Ammon's horn (tissue), 1 donor: ENCODE data around the gene C2orf69.
A peak's percentile ranks its signal among the peaks of the same experiment; 100 is the strongest.

Experiments
- DNase-seq: peaks from one replicate; pipeline ENCODE4 v3.0.0-alpha.2; 2016; ENCODE audit warnings: low spot score

The C2orf69 gene

GRCh38 chr2:199914372-199914958 lies 3.4 kb downstream of the C2orf69 start:
- DNase-seq, result no peak

- DNase-seq, result no peak
Observed at GRCh38 chr2:199916980-199917379, 5.9 kb downstream of the C2orf69 start.

- peak; percentile 39 for DNase-seq
Observed at GRCh38 chr2:199922856-199923255, 11.8 kb downstream of the C2orf69 start.

- no peak for DNase-seq
Observed at GRCh38 chr2:199923924-199924323, 12.8 kb downstream of the C2orf69 start.

- no peak for DNase-seq
Observed at GRCh38 chr2:199926806-199927205, 15.7 kb downstream of the C2orf69 start.

- DNase-seq, result no peak
Observed at GRCh38 chr2:199928226-199928625, 17.1 kb downstream of the C2orf69 start.

GRCh38 chr2:199928626-199929025 lies 17.5 kb downstream of the C2orf69 start:
- DNase-seq, result no peak

GRCh38 chr2:199929262-199929661 lies 18.2 kb downstream of the C2orf69 start:
- no peak for DNase-seq

GRCh38 chr2:199932312-199932855 lies 21.3 kb downstream of the C2orf69 start:
- peak; percentile 94 for DNase-seq

GRCh38 chr2:199933466-199933865 lies 22.4 kb downstream of the C2orf69 start:
- no peak for DNase-seq

- no peak for DNase-seq
Observed at GRCh38 chr2:199936554-199936953, 25.5 kb downstream of the C2orf69 start.

GRCh38 chr2:199940373-199940772 lies 29.3 kb downstream of the C2orf69 start:
- DNase-seq, result no peak

- no peak for DNase-seq
Observed at GRCh38 chr2:199943373-199943772, 32.3 kb downstream of the C2orf69 start.

GRCh38 chr2:199946196-199946595 lies 35.1 kb downstream of the C2orf69 start:
- no peak for DNase-seq

- DNase-seq, result no peak
Observed at GRCh38 chr2:199946836-199947235, 35.7 kb downstream of the C2orf69 start.

GRCh38 chr2:199950396-199950795 lies 39.3 kb downstream of the C2orf69 start:
- DNase-seq, result no peak

- DNase-seq, result no peak
Observed at GRCh38 chr2:199951023-199951422, 39.9 kb downstream of the C2orf69 start.

- DNase-seq, result no peak
Observed at GRCh38 chr2:199955007-199955338, 43.9 kb downstream of the C2orf69 start.

GRCh38 chr2:199955339-199956061 lies 44.4 kb downstream of the C2orf69 start, which contains the start of the genes MAIP1 and TYW5:
Gene MAIP1 (plus strand): TSS chr2:199955582. CDS start chr2:199955799, 217 bp downstream.
Gene TYW5 (minus strand): TSS chr2:199955491. CDS start chr2:199955470, 21 bp downstream.
- DNase-seq, result peak; percentile 92

GRCh38 chr2:199956062-199956380 lies 44.9 kb downstream of the C2orf69 start:
- no peak for DNase-seq

- DNase-seq, result no peak
Observed at GRCh38 chr2:199958014-199958413, 46.9 kb downstream of the C2orf69 start.

- DNase-seq, result no peak
Observed at GRCh38 chr2:199962203-199962602, 51.1 kb downstream of the C2orf69 start.

- no peak for DNase-seq
Observed at GRCh38 chr2:199966405-199966804, 55.3 kb downstream of the C2orf69 start.

- no peak for DNase-seq
Observed at GRCh38 chr2:199966976-199967375, 55.9 kb downstream of the C2orf69 start.
